ENCODE data around the gene HS3ST3B1.

HS3ST3B1 gene

GRCh38 chr17:14302431-14303099, 1.7 kb downstream of the HS3ST3B1 start:
- H3K4me1 ChIP-seq (ENCODE audit: control insufficient read depth, insufficient read depth, low read length, poor library complexity, severe bottlenecking), result peaks cover 58% of the 10 kb centered on the region
- H3K36me3 ChIP-seq (ENCODE audit: control insufficient read depth, insufficient read depth, low read length), result no peaks in the 10 kb centered on the region
- H3K27ac ChIP-seq (ENCODE audit: insufficient read depth, low read length, poor library complexity, severe bottlenecking), result peak overlapping the region; percentile 72
- H3K27me3 ChIP-seq (replicated peaks; ENCODE audit: control insufficient read depth, insufficient read depth, low read length, poor library complexity, severe bottlenecking), result peaks cover 15% of the 10 kb centered on the region
- H3K9me3 ChIP-seq (ENCODE audit: control insufficient read depth, low read length), result no peaks in the 10 kb centered on the region
- peak overlapping the region; percentile 82 for H3K4me3 ChIP-seq (ENCODE audit: insufficient read depth, low read depth, low read length, poor library complexity, severe bottlenecking)
- DNase-seq, result peak; percentile 66 to 73 (median 66)

DNA sequence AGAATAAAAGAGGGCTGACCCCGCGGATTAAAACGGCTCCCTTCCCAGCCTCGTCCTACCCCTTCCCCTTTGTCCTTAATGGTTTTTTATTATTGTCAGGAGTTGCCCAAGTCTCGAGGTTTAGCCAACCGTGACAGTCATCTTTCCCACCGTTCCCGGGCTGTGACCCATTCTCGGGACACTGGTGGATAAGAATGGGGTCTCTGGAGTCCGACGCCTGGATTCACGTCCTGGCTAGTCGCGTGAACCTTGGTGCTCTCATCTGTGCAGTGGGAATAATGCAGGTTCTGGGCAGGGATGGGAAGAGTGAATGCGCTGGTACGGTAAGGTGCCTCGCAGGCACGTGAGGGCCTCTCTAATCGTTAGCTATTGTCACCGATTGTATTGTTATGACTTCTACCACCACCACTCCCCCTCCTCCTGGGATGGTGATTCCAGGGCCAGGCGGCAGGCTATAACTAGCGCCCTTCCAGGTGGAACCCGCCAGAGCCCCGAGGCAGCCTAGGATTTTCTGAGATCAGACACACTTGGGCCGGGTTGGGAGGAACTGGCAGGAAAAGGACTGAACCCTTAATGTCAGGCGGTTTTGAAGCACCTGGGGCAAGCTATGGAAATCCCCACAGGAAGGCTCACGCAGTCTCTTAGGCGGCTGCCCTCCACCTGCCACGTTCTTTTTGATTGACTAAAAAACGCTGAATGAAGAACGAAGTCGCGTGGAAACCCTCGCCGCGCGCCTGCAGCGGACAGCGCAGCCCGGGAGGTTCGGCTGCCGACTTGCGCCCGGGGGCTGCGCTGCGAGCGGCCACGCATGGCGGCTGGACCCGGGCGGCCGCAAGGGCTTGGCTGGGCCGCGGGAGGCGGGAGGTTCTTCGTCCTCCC, 2.7 kb downstream of the HS3ST3B1 start:
- Histone ChIP-seq H3K9me3 (ENCODE audit: control insufficient read depth, low read length) (no peaks in the 10 kb centered on the region), H3K27ac (ENCODE audit: insufficient read depth, low read length, poor library complexity, severe bottlenecking) (peak overlapping the region; percentile 72), H3K4me3 (ENCODE audit: insufficient read depth, low read depth, low read length, poor library complexity, severe bottlenecking) (peak overlapping the region; percentile 82), H3K4me1 (ENCODE audit: control insufficient read depth, insufficient read depth, low read length, poor library complexity, severe bottlenecking) (peaks cover 51% of the 10 kb centered on the region), H3K36me3 (ENCODE audit: control insufficient read depth, insufficient read depth, low read length) (no peaks in the 10 kb centered on the region), H3K27me3 (replicated peaks; ENCODE audit: control insufficient read depth, insufficient read depth, low read length, poor library complexity, severe bottlenecking) (peaks cover 7% of the 10 kb centered on the region)
- DNase-seq, result peak; percentile 13 to 40 (median 31)

DNA sequence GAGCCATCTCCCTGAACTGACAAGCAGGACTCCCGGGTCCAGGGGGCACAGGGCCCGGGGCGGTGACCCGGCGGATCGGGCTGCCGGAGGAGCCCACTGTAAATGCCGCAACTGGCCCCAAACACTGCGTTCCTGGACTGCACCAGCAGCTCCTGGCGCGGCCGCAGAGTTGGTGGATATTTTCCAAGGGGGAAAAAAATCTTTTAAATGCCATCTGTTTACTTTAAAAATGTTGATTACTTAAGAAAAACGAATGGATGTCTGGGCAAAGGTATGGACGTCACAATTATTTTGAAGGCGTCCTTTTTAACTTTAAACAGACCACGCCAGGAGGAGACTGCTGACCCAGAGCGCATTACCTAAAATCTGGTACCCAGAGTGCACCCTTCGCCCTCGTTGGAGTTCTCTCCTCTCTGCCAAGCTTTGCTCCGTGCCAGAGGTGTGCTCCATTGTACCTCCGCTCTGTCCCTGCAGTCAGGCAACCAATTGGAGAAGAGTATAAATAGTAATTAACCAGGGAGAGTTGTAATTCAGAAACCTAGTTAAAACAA, 3.4 kb downstream of the HS3ST3B1 start:
- Histone ChIP-seq H3K27ac (ENCODE audit: insufficient read depth, low read length, poor library complexity, severe bottlenecking) (peak overlapping the region; percentile 72), H3K9me3 (ENCODE audit: control insufficient read depth, low read length) (no peaks in the 10 kb centered on the region), H3K4me1 (ENCODE audit: control insufficient read depth, insufficient read depth, low read length, poor library complexity, severe bottlenecking) (peaks cover 52% of the 10 kb centered on the region), H3K36me3 (ENCODE audit: control insufficient read depth, insufficient read depth, low read length) (no peaks in the 10 kb centered on the region), H3K4me3 (ENCODE audit: insufficient read depth, low read depth, low read length, poor library complexity, severe bottlenecking) (peak overlapping the region; percentile 82), H3K27me3 (replicated peaks; ENCODE audit: control insufficient read depth, insufficient read depth, low read length, poor library complexity, severe bottlenecking) (peaks cover 4% of the 10 kb centered on the region)
- DNase-seq, result no peak

DNA sequence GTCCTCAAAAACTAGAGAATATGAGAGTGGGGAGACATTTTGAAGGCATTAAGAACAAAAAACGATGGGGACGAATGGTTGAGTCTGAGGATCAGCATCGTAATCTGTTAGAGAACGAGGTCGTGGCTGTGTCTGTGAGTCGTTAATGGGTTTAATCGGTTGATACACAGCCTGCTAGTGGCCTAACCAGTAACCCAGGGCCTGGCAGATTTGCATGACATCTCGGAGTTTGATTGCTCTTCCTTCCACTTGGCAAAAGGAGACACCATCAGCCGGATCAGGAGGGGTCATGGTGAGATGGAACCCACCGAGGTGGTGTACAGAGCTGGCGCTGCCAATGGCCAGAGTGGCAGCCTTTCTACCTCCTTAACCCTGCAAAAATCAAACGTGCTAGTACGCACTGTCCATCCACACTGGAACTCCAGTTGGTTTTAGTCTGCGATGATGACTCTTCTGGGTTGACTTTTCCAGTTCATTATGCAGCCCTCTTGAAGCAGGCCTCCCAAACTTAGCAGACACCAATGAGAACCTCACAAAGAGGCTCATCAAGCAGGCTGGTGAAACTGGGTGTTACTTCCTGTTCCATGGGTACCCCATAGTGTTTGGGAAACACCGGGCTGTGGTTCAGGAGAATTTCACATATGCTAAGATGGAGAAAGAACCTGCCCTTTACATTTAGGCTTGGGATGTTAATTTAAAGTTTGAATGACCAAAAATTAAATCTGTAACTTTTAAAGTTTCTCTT, 4.1 kb downstream of the HS3ST3B1 start:
- no peaks in the 10 kb centered on the region for H3K9me3 ChIP-seq (ENCODE audit: control insufficient read depth, low read length)
- H3K4me3 ChIP-seq (ENCODE audit: insufficient read depth, low read depth, low read length, poor library complexity, severe bottlenecking), result peak overlapping the region; percentile 82
- peak overlapping the region; percentile 12 for H3K27ac ChIP-seq (ENCODE audit: insufficient read depth, low read length, poor library complexity, severe bottlenecking)
- H3K4me1 ChIP-seq (ENCODE audit: control insufficient read depth, insufficient read depth, low read length, poor library complexity, severe bottlenecking), result peaks cover 50% of the 10 kb centered on the region
- no peaks in the 10 kb centered on the region for H3K27me3 ChIP-seq (replicated peaks; ENCODE audit: control insufficient read depth, insufficient read depth, low read length, poor library complexity, severe bottlenecking)
- no peak for DNase-seq
- peaks cover under 1% of the 10 kb centered on the region for H3K36me3 ChIP-seq (ENCODE audit: control insufficient read depth, insufficient read depth, low read length)

- Histone ChIP-seq H3K9me3 (ENCODE audit: control insufficient read depth, low read length) (no peaks in the 10 kb centered on the region), H3K36me3 (ENCODE audit: control insufficient read depth, insufficient read depth, low read length) (peaks cover 6% of the 10 kb centered on the region), H3K4me3 (ENCODE audit: insufficient read depth, low read depth, low read length, poor library complexity, severe bottlenecking) (no peak overlapping the region), H3K27me3 (replicated peaks; ENCODE audit: control insufficient read depth, insufficient read depth, low read length, poor library complexity, severe bottlenecking) (no peaks in the 10 kb centered on the region), H3K27ac (ENCODE audit: insufficient read depth, low read length, poor library complexity, severe bottlenecking) (no peak overlapping the region), H3K4me1 (ENCODE audit: control insufficient read depth, insufficient read depth, low read length, poor library complexity, severe bottlenecking) (peaks cover 47% of the 10 kb centered on the region)
- no peak for DNase-seq
Measured at GRCh38 chr17:14305785-14306496, 5.1 kb downstream of the HS3ST3B1 start.

DNA sequence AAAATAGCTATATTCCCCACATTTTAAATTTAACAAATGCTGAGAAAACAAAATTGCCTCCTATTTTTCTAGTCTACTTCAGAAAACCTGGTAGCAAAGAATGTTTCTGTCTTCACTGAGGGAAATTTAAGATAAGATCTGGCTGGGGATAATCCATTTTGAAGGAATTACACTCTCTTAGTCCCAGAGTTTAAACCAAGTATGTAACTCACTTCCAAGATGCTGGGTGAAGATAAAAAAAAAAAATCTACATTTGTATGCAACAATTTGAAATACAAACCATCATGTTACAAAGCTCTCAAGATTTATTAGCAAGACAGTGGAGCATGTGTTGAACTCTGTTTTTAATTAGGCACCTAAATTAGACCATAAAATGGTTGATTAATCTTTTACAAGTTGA, 5.7 kb downstream of the HS3ST3B1 start:
- Histone ChIP-seq H3K27ac (ENCODE audit: insufficient read depth, low read length, poor library complexity, severe bottlenecking) (no peak overlapping the region), H3K9me3 (ENCODE audit: control insufficient read depth, low read length) (no peaks in the 10 kb centered on the region), H3K4me1 (ENCODE audit: control insufficient read depth, insufficient read depth, low read length, poor library complexity, severe bottlenecking) (peaks cover 47% of the 10 kb centered on the region), H3K36me3 (ENCODE audit: control insufficient read depth, insufficient read depth, low read length) (peaks cover 6% of the 10 kb centered on the region), H3K27me3 (replicated peaks; ENCODE audit: control insufficient read depth, insufficient read depth, low read length, poor library complexity, severe bottlenecking) (no peaks in the 10 kb centered on the region), H3K4me3 (ENCODE audit: insufficient read depth, low read depth, low read length, poor library complexity, severe bottlenecking) (no peak overlapping the region)
- no peak for DNase-seq

DNA sequence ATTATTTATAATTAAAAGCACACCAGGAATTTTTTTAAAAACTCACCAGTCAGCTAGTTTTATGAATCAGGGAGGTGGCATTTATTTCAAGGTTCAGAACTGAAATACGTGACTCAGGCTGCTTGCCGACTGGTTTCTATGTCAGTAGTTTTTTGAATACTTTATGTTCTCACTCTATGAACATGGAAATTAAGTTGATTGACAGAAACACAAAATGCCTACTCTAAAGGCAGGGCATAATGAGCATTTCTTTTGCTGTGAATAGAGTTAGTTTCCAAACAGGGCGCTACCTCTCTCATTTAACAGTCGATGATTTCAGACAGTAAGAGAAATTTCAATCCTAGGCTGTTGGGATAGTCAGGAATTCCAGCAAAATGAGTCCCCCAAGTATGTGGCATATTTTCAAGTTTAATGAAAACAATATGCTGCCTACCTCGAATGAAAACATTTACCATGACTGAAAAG, 6.7 kb downstream of the HS3ST3B1 start:
- H3K4me3 ChIP-seq (ENCODE audit: insufficient read depth, low read depth, low read length, poor library complexity, severe bottlenecking), result no peak overlapping the region
- no peaks in the 10 kb centered on the region for H3K9me3 ChIP-seq (ENCODE audit: control insufficient read depth, low read length)
- no peaks in the 10 kb centered on the region for H3K27me3 ChIP-seq (replicated peaks; ENCODE audit: control insufficient read depth, insufficient read depth, low read length, poor library complexity, severe bottlenecking)
- peaks cover 47% of the 10 kb centered on the region for H3K4me1 ChIP-seq (ENCODE audit: control insufficient read depth, insufficient read depth, low read length, poor library complexity, severe bottlenecking)
- peaks cover 6% of the 10 kb centered on the region for H3K36me3 ChIP-seq (ENCODE audit: control insufficient read depth, insufficient read depth, low read length)
- H3K27ac ChIP-seq (ENCODE audit: insufficient read depth, low read length, poor library complexity, severe bottlenecking), result no peak overlapping the region
- no peak for DNase-seq

DNA sequence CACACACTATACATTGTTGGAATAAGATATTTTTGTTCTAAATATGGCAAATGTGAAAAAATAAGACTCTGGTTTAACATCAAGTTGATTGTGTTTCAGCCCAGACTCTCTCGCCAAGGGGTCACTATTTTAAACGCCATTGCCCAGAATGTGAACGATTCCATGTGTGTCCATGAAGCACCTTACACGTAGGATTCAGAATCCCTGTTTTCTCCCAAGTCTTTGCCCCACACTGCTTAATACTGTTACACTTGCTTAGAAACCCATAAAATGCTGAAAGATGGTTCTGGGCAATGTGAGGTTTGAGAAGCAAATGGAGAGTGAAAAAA, 7.7 kb downstream of the HS3ST3B1 start:
- peak overlapping the region; percentile 46 for H3K27ac ChIP-seq (ENCODE audit: insufficient read depth, low read length, poor library complexity, severe bottlenecking)
- H3K4me3 ChIP-seq (ENCODE audit: insufficient read depth, low read depth, low read length, poor library complexity, severe bottlenecking), result peak overlapping the region; percentile 62
- H3K4me1 ChIP-seq (ENCODE audit: control insufficient read depth, insufficient read depth, low read length, poor library complexity, severe bottlenecking), result peaks cover 38% of the 10 kb centered on the region
- DNase-seq, result no peak
- H3K27me3 ChIP-seq (replicated peaks; ENCODE audit: control insufficient read depth, insufficient read depth, low read length, poor library complexity, severe bottlenecking), result no peaks in the 10 kb centered on the region
- H3K36me3 ChIP-seq (ENCODE audit: control insufficient read depth, insufficient read depth, low read length), result peaks cover 6% of the 10 kb centered on the region
- no peaks in the 10 kb centered on the region for H3K9me3 ChIP-seq (ENCODE audit: control insufficient read depth, low read length)

All from effector memory CD4-positive, alpha-beta T cell (primary cell).